ENCODE results near the gene NEGR1. TPM values are rescaled to one million over a fixed set of nuclear protein-coding genes. Genes with fewer than 3 reads are reported as not detected.

The NEGR1 gene
- total and polyA plus RNA-seq, 9 of the 15 experiments (the other 6 are each of a cell fraction or from before 2014, with no cell fraction given): not detected

GRCh38 chr1:72202761-72203160 lies 79.6 kb downstream of the NEGR1 start (continued):
- no peak for TF ChIP-seq ARID1B (IDR thresholded peaks at IDR 0.05)

GRCh38 chr1:72197786-72198185 lies 84.6 kb downstream of the NEGR1 start:
- H3K9me3 ChIP-seq (replicated peaks; ENCODE audit: control insufficient read depth, insufficient read depth, low read depth, low read length): no peaks in the 10 kb centered on the region
- no peak for TF ChIP-seq RAD21 (CRISPR knock-in tag; conservative IDR thresholded peaks at IDR 0.05 in 1 of 2, IDR thresholded peaks at IDR 0.05 in 1 of 2)
- no peak for TF ChIP-seq TARDBP (IDR thresholded peaks at IDR 0.05)
- TF ChIP-seq ETS2 (tag; IDR thresholded peaks at IDR 0.05; ENCODE audit: borderline replicate concordance, poor library complexity, severe bottlenecking): no peak
- no peak for TF ChIP-seq ZC3H4 (CRISPR knock-in tag; IDR thresholded peaks at IDR 0.05; ENCODE audit: borderline replicate concordance)
- no peak for TF ChIP-seq POLR2B (IDR thresholded peaks at IDR 0.05; ENCODE audit: low read depth, partially characterized antibody)
- no peak for TF ChIP-seq CSDE1 (IDR thresholded peaks at IDR 0.05)
- no peak for TF ChIP-seq MXD1 (CRISPR knock-in tag; IDR thresholded peaks at IDR 0.05; ENCODE audit: borderline replicate concordance, poor library complexity, severe bottlenecking)
- TF ChIP-seq PHF20 (IDR thresholded peaks at IDR 0.05; ENCODE audit: partially characterized antibody): no peak
- TF ChIP-seq ZNF717 (CRISPR knock-in tag; IDR thresholded peaks at IDR 0.05): no peak
- TF ChIP-seq KAT2B (IDR thresholded peaks at IDR 0.05; ENCODE audit: low read depth, low read length): no peak
- no peaks in the 10 kb centered on the region for H3K9me1 ChIP-seq (ENCODE audit: control insufficient read depth, insufficient read depth, low read length)
- intact Hi-C loops (cut with micrococcal nuclease) (no loop called here), in situ Hi-C loops (cut with MboI) (no loop called here)
- H3K4me3 ChIP-seq: no peak overlapping the region
- H3K79me2 ChIP-seq (ENCODE audit: control insufficient read depth, insufficient read depth, low read length): no peaks in the 10 kb centered on the region
- ChIA-PET POLR2A (no interaction called here), CTCF (ENCODE audit: low intra/inter-chr PET ratio) (no interaction called here)
- H2AFZ ChIP-seq (ENCODE audit: low read depth, low read length): no peak overlapping the region
- DNase-seq (ENCODE audit: extremely low read depth in 1 of 4, low spot score in 3 of 4) (no peak), ATAC-seq (no peak), FAIRE-seq (no peak)
- H3K4me1 ChIP-seq (replicated peaks in 1 of 2; ENCODE audit: control insufficient read depth in 2 of 2, insufficient read depth in 2 of 2, low read length in 2 of 2): no peaks in the 10 kb centered on the region
- H3K27me3 ChIP-seq (ENCODE audit: control insufficient read depth in 2 of 2, insufficient read depth in 2 of 2, low read length in 2 of 2): no peaks in the 10 kb centered on the region
- H3K36me3 ChIP-seq (ENCODE audit: control insufficient read depth, insufficient read depth, low read length): no peaks in the 10 kb centered on the region
- BruUV-seq (replicated peaks): no TSS peak
- H4K20me1 ChIP-seq (replicated peaks; ENCODE audit: control insufficient read depth, insufficient read depth, low read length): no peaks in the 10 kb centered on the region
- H3K9ac ChIP-seq (ENCODE audit: insufficient read depth in 1 of 2, low read depth in 2 of 2, low read length in 2 of 2): no peak overlapping the region
- H3K27ac ChIP-seq (ENCODE audit: extremely low read depth, low read depth, low read length): no peak overlapping the region
- 2% methylated on average over 3 of the region's 3 CpGs for WGBS (ENCODE audit: insufficient coverage, low coverage, missing lambda C conversion rate)
- no peak overlapping the region for H3K4me2 ChIP-seq (ENCODE audit: insufficient read depth, low read length)
